Karpas-422 (cell line): Measurements from ENCODE around the gene SLC4A11. TPM values are rescaled to one million over a fixed set of nuclear protein-coding genes. Genes with fewer than 3 reads are reported as not detected.

Experiments
- DNase-seq: peaks from one replicate; pipeline ENCODE4 v3.0.0-alpha.2; 2015
- H2AFZ ChIP-seq: fragments of 200-600 bp; sonication (generic); 2 replicates; pipeline ENCODE4 v1.6.1; 2014; ENCODE audit warnings: antibody characterized with exemption, low read length, mixed read lengths
- H3K27ac ChIP-seq: fragments of 200-600 bp; sonication (generic); 2 replicates; pipeline ENCODE4 v1.5.1; 2014; ENCODE audit warnings: mild to moderate bottlenecking, low read length, moderate library complexity
- H3K27me3 ChIP-seq: fragments of 200-600 bp; sonication (generic); 2 replicates; pipeline ENCODE4 v1.6.1; 2014; ENCODE audit warnings: low read length, mixed read lengths
- H3K36me3 ChIP-seq: fragments of 200-600 bp; sonication (generic); 2 replicates; pipeline ENCODE4 v1.6.1; 2014; ENCODE audit warnings: low read length, mixed read lengths; ENCODE audit not compliant: insufficient read depth
- H3K4me1 ChIP-seq: fragments of 200-600 bp; sonication (generic); 2 replicates; pipeline ENCODE4 v1.6.1; 2014; ENCODE audit warnings: mild to moderate bottlenecking, low read length, mixed read lengths
- H3K4me2 ChIP-seq: fragments of 200-600 bp; sonication (generic); 2 replicates; pipeline ENCODE4 v1.6.1; 2014; ENCODE audit warnings: low read length, low read depth, mild to moderate bottlenecking; ENCODE audit not compliant: poor library complexity, severe bottlenecking
- H3K4me3 ChIP-seq: fragments of 200-600 bp; sonication (generic); 2 replicates; pipeline ENCODE4 v1.5.1; 2014; ENCODE audit warnings: mild to moderate bottlenecking, antibody characterized with exemption, low read length, mixed read lengths
- H3K79me2 ChIP-seq: fragments of 200-600 bp; sonication (generic); 2 replicates; pipeline ENCODE4 v1.6.1; 2014; ENCODE audit warnings: mild to moderate bottlenecking, low read length, mixed read lengths
- H3K9ac ChIP-seq: fragments of 200-600 bp; sonication (generic); 2 replicates; pipeline ENCODE4 v1.6.0; 2014; ENCODE audit warnings: low read length
- H3K9me2 ChIP-seq: fragments of 200-600 bp; sonication (generic), shearing (Covaris generic); replicated peaks from 2 replicates; pipeline ENCODE4 v1.6.0; 2014; ENCODE audit warnings: mild to moderate bottlenecking, low read length, moderate library complexity; ENCODE audit not compliant: insufficient read depth
- H3K9me3 ChIP-seq: fragments of 300-700, 200-600 bp; sonication (generic); 2 replicates; pipeline ENCODE4 v1.6.1; 2014; ENCODE audit warnings: low read length, mixed read lengths
- H4K20me1 ChIP-seq: fragments of 200-600 bp; sonication (generic); 2 replicates; pipeline ENCODE4 v1.6.1; 2014; ENCODE audit warnings: mild to moderate bottlenecking, antibody characterized with exemption, low read length, low read depth; ENCODE audit not compliant: insufficient read depth
- total RNA-seq: library from RNA; depleted of rRNA; stranded (reverse); fragments of >200 nt; shearing (Covaris generic); gene quantifications from 2 replicates; pipeline ENCODE4 v1.2.3, GENCODE V29; 2014; ENCODE audit warnings: low replicate concordance; rRNA removed

The SLC4A11 gene
- 0.36 and 0.60 TPM in 2 replicates for total RNA-seq

GRCh38 chr20:3239026-3239866, at the start of gene SLC4A11:
Gene SLC4A11, minus strand, starts transcription at chr20:3239190. Its CDS starts 53 bp downstream, at chr20:3239137.
- Histone ChIP-seq H3K9ac (peak within 1 kb of the TSS; percentile 64), H3K9me2 (no peaks in the 10 kb centered on the region), H3K4me3 (peak within 1 kb of the TSS; percentile 72), H3K79me2 (no peaks in the 10 kb centered on the region), H2AFZ (peak within 1 kb of the TSS; percentile 93), H3K27ac (no peak within 1 kb of the TSS), H3K36me3 (no peaks in the 10 kb centered on the region), H4K20me1 (no peaks in the 10 kb centered on the region), H3K4me2 (peak within 1 kb of the TSS; percentile 85), H3K9me3 (no peaks in the 10 kb centered on the region), H3K27me3 (no peaks in the 10 kb centered on the region), H3K4me1 (peaks cover 14% of the 10 kb centered on the region)
- peak; percentile 76 for DNase-seq

- H2AFZ ChIP-seq, result no peak overlapping the region
- DNase-seq, result no peak
- no peaks in the 10 kb centered on the region for H3K9me2 ChIP-seq
- H3K9ac ChIP-seq, result no peak overlapping the region
- H3K36me3 ChIP-seq, result no peaks in the 10 kb centered on the region
- no peak overlapping the region for H3K27ac ChIP-seq
- H3K4me1 ChIP-seq, result no peaks in the 10 kb centered on the region
- H3K27me3 ChIP-seq, result no peaks in the 10 kb centered on the region
- H3K4me3 ChIP-seq, result no peak overlapping the region
- no peak overlapping the region for H3K4me2 ChIP-seq
- H3K9me3 ChIP-seq, result no peaks in the 10 kb centered on the region
- no peaks in the 10 kb centered on the region for H3K79me2 ChIP-seq
- H4K20me1 ChIP-seq, result no peaks in the 10 kb centered on the region
Observed at GRCh38 chr20:3283222-3283820, 44.3 kb upstream of the SLC4A11 start.

GRCh38 chr20:3282271-3283221, 43.6 kb upstream of the SLC4A11 start:
- Histone ChIP-seq H3K4me1 (no peaks in the 10 kb centered on the region), H3K9ac (no peak overlapping the region), H4K20me1 (no peaks in the 10 kb centered on the region), H3K4me3 (no peak overlapping the region), H3K27ac (no peak overlapping the region), H2AFZ (no peak overlapping the region), H3K4me2 (no peak overlapping the region), H3K36me3 (no peaks in the 10 kb centered on the region), H3K27me3 (no peaks in the 10 kb centered on the region), H3K9me3 (no peaks in the 10 kb centered on the region), H3K9me2 (no peaks in the 10 kb centered on the region), H3K79me2 (no peaks in the 10 kb centered on the region)
- DNase-seq, result no peak

GRCh38 chr20:3281437-3281836, 42.4 kb upstream of the SLC4A11 start:
- H2AFZ ChIP-seq, result no peak overlapping the region
- no peak overlapping the region for H3K27ac ChIP-seq
- no peaks in the 10 kb centered on the region for H3K9me2 ChIP-seq
- H3K9ac ChIP-seq, result no peak overlapping the region
- no peak for DNase-seq
- H3K4me3 ChIP-seq, result no peak overlapping the region
- H4K20me1 ChIP-seq, result no peaks in the 10 kb centered on the region
- no peaks in the 10 kb centered on the region for H3K36me3 ChIP-seq
- no peaks in the 10 kb centered on the region for H3K27me3 ChIP-seq
- no peaks in the 10 kb centered on the region for H3K4me1 ChIP-seq
- H3K79me2 ChIP-seq, result no peaks in the 10 kb centered on the region
- H3K4me2 ChIP-seq, result no peak overlapping the region
- H3K9me3 ChIP-seq, result no peaks in the 10 kb centered on the region

GRCh38 chr20:3279761-3280160, 40.8 kb upstream of the SLC4A11 start:
- H3K9me2 ChIP-seq, result no peaks in the 10 kb centered on the region
- H3K4me3 ChIP-seq, result no peak overlapping the region
- H3K4me1 ChIP-seq, result no peaks in the 10 kb centered on the region
- no peak overlapping the region for H3K27ac ChIP-seq
- H3K4me2 ChIP-seq, result no peak overlapping the region
- no peak for DNase-seq
- no peak overlapping the region for H3K9ac ChIP-seq
- no peak overlapping the region for H2AFZ ChIP-seq
- H3K79me2 ChIP-seq, result no peaks in the 10 kb centered on the region
- H3K9me3 ChIP-seq, result no peaks in the 10 kb centered on the region
- H3K36me3 ChIP-seq, result no peaks in the 10 kb centered on the region
- no peaks in the 10 kb centered on the region for H3K27me3 ChIP-seq
- H4K20me1 ChIP-seq, result no peaks in the 10 kb centered on the region

DNA sequence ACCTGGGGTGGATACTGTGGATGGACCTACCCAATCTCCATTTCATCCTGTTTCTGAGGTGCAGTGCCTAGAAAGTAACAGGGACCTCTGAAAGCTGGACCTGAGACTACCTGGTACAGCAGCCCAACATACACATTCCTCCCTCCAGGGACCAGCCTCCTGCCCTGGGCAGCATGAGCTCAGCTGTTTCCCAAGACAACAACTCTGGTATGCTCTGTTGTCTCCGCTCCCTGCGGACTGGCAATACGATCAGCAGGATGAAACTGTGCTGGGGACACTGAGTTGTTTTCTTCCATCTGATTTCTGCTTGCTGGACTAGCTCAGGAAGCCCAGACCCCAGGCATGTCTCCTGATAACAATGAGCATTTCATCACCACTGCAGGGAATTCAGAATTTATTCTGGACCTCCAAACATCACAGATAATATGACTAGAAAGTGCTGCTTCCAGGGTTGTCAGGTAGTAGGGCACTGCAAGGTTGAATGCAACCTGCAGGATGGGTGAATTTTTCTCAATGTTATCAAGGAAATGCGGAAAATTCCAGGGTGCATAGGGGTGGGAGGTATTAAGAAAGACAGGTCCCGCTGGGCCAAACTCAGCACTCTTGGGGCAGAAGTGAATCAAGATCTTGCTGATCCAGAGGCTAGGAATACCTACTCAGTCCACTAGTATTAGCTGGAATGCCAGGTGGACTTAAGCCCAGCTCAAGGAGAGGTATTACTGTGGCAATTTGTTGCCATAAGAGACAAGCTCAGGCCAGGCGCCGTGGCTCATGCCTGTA, 38.9 kb upstream of the SLC4A11 start:
- H3K27me3 ChIP-seq, result no peaks in the 10 kb centered on the region
- H3K4me1 ChIP-seq, result no peaks in the 10 kb centered on the region
- no peak overlapping the region for H3K27ac ChIP-seq
- H3K9ac ChIP-seq, result no peak overlapping the region
- H3K36me3 ChIP-seq, result no peaks in the 10 kb centered on the region
- no peak overlapping the region for H2AFZ ChIP-seq
- H4K20me1 ChIP-seq, result no peaks in the 10 kb centered on the region
- no peaks in the 10 kb centered on the region for H3K9me3 ChIP-seq
- H3K4me2 ChIP-seq, result no peak overlapping the region
- no peaks in the 10 kb centered on the region for H3K9me2 ChIP-seq
- no peak overlapping the region for H3K4me3 ChIP-seq
- H3K79me2 ChIP-seq, result no peaks in the 10 kb centered on the region
- no peak for DNase-seq

GRCh38 chr20:3276680-3277015, 37.7 kb upstream of the SLC4A11 start:
- Histone ChIP-seq H3K27ac (no peak overlapping the region), H3K36me3 (no peaks in the 10 kb centered on the region), H3K9me2 (no peaks in the 10 kb centered on the region), H4K20me1 (no peaks in the 10 kb centered on the region), H3K79me2 (no peaks in the 10 kb centered on the region), H3K4me3 (no peak overlapping the region), H3K4me2 (no peak overlapping the region), H2AFZ (no peak overlapping the region), H3K9me3 (no peaks in the 10 kb centered on the region), H3K4me1 (no peaks in the 10 kb centered on the region), H3K9ac (no peak overlapping the region), H3K27me3 (no peaks in the 10 kb centered on the region)
- DNase-seq, result peak; percentile 61
